ENCODE results near the gene CACNA2D3.

Gene CACNA2D3

GRCh38 chr3:54717506-54717905 is 595.2 kb downstream of the CACNA2D3 start:
- DNase-seq (ENCODE audit: low spot score) = no peak
- FAIRE-seq = peak; percentile 97

DNA sequence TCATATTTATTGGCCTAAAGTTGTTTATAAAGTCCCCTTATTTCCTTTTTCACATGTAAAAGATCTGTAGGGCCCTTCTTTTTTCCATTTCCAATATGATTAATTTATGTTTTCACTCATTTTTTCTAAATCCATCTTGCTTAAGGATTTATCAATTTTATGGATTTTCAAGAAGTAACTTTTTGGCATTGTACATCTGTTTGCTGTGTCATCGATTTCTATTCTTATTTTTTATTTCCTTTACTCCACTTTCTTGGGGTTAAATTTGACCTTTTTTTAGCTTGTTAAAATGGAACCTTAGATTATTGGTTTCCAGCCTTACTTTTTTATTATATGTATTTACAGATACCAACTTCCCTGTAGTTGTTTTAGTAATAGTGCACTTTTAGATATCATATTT is 597.6 kb downstream of the CACNA2D3 start:
- DNase-seq (ENCODE audit: low spot score) (no peak), FAIRE-seq (no peak)

DNA sequence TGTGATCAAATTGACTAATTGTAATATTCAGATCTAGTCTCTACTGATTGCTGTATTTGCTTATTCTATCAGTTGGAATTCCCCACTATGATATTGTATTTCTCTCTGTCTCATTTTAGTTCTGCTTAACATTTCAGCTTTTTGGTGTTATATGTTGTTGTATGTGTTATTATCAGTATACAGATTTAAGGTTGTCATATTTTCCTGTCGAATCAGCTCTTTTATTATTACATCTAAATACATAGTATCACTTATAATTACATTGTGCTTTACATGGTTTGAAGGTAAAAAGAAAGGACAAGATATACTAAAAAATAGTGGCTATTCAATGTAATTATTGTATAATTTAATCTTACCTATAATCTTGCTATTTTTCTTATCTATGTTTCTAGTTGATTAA is 598.3 kb downstream of the CACNA2D3 start:
- FAIRE-seq (no peak), DNase-seq (ENCODE audit: low spot score) (no peak)

DNA sequence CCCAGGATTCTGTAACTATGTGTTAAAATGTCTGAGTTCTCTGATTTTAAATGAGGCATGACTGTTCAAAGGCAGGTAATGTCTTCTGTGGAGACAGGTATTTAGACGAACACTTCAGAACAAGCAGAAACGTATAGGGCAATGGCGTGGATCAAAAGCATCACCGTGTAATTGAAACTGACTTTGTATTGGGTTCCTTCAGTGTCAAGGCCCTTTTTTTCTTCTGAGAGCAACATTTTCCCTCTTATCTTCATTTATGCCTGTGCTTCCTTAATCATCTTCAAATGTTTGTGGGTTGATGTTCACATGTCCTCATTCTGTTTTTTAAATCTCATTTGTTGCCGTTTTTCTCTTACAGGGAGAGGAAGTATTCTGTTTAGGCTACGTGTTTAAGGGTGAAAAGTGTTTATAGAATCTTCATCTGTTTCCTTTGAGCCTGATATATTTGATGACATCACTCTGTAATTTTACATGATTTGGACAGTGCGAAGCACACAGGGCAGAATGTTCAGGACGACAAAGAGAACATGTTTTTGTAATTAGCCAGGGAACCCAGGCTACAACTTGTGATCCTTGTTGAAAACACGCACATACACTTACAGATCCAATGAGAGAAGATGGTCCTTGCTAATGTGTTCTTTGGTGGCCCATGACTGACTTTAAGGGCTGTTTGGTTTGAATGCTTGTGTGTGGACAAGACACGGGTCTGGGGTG is 609.5 kb downstream of the CACNA2D3 start:
- FAIRE-seq = no peak
- DNase-seq (ENCODE audit: low spot score) = no peak

GRCh38 chr3:54733106-54734006 is 611.0 kb downstream of the CACNA2D3 start:
- FAIRE-seq (no peak), DNase-seq (ENCODE audit: low spot score) (no peak)

DNA sequence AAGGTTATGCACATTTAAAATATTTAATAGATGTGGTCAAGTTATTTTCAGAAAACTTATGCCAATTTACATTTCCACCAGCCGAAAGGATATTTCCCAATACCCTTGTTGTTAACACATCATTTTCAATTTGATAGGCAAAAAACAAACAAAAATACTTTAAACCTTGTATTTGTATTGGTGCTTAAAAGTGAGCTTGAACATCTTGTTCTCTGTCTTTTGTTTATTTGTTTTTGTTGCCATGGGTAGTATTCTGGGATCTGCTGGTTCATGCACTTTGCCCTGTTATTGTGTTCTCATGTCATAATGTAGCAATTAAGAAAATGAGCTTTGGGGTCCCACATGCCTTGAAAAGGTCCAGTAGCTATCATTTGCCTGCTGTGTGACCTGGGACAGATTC is 614.1 kb downstream of the CACNA2D3 start:
- no peak for DNase-seq (ENCODE audit: low spot score)
- no peak for FAIRE-seq

DNA sequence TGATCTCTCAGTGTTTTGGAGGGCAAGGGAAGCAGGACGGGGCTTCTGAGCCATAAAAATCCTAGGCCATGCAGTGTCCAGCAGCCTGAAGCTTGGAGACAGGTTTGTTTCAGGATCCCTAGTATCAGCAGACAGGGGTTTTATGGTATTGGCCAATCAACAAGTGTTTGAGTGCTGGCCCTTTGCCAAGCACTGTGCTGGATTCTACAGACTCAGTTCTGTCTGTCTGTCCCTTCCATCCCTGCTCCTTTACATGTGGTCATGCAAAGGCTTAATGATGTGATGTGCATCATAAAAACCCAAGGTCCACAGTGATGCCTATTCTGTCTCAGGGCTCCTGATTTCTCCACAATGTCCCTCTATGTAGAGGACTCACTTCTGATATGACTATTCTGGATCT is 621.4 kb downstream of the CACNA2D3 start:
- FAIRE-seq (no peak), DNase-seq (ENCODE audit: low spot score) (no peak)

DNA sequence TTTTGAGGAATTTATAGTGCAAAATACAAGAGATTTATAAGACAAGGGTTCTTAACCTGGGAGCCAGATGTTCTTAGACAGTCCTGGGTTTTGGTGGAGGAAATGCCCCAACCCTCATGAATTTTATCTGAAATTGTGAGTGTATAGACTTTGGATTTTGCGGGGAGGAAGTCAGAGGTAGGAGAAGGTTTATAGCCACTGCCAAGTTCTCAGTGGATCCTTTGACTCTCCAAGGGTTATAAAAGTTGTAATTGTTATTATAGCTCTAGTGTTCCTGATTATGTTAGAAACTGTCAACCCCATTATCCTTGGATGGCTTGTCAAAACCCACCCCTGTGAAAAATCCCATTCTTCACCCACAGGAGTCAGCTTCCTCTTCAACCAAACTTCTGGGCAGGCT is 621.9 kb downstream of the CACNA2D3 start:
- FAIRE-seq = no peak
- no peak for DNase-seq (ENCODE audit: low spot score)

GRCh38 chr3:54745843-54746242 is 623.5 kb downstream of the CACNA2D3 start:
- no peak for DNase-seq (ENCODE audit: low spot score)
- no peak for FAIRE-seq

- no peak for DNase-seq (ENCODE audit: low spot score)
- no peak for FAIRE-seq
Measured at GRCh38 chr3:54746722-54747121, 624.4 kb downstream of the CACNA2D3 start.

DNA sequence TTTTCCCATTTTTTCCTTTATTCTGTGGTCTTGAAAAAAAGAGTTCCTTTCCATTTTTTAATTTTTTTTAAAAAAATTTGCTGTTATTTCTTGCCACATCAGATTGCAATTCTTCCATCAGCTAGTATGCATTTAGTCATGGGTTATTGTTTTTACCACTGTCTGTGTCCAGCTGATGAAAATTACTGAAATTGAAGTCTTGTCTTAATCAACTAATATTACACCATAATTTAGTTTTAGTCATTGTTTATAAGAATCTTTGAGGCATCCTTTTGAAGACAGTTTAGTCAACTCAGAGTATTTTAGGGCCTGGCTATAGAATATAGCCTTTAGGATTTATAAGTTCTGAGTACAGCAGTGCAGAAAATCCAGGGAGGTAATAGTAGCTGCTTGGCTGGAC is 633.4 kb downstream of the CACNA2D3 start:
- FAIRE-seq = no peak
- no peak for DNase-seq (ENCODE audit: low spot score)

DNA sequence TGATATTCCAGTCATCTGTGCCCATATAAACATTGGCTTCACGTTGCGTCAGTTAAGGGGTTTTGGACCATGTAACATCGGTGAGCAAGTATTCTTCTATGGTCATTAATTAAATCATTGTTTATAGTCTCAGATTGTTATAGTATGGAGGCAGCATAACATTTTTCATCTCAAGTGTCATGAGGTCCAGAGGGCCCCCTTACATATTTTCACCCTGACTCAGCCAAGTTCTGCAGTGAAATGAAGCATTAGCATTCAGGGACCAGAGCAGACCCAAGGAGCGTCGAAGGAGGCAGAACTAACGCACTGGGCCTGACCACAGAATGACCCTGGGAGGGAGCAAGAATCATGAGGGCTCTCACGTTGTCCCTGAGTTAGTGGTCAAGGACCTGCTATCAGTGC is 634.0 kb downstream of the CACNA2D3 start:
- peak; percentile 59 for DNase-seq (ENCODE audit: low spot score)
- FAIRE-seq = no peak

DNA sequence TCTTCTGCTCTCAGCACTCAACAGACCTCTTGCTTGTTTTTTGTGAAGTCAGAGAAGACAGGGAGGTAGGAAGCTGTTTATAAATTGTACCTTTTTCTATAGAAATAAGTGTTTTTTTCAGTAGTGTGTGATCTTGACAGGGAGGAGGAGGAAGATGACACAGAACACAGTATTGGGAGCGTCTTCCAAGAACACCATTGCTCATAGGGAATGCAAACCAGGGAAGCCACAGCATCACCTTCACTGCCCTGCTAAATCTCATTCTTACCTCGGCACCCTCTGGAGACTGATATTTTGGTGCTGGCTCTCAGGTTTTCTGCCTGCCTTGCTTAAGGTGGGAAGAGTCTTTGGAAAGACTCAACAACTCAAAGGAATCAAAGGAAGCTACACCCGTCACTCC is 636.1 kb downstream of the CACNA2D3 start:
- no peak for DNase-seq (ENCODE audit: low spot score)
- no peak for FAIRE-seq

- DNase-seq (ENCODE audit: low spot score) (no peak), FAIRE-seq (no peak)
Measured at GRCh38 chr3:54759166-54759565, 636.8 kb downstream of the CACNA2D3 start.

- FAIRE-seq (no peak), DNase-seq (ENCODE audit: low spot score) (no peak)
Measured at GRCh38 chr3:54760201-54760600, 637.8 kb downstream of the CACNA2D3 start.

GRCh38 chr3:54761637-54762036 is 639.3 kb downstream of the CACNA2D3 start:
- FAIRE-seq = no peak

GRCh38 chr3:54764911-54765310 is 642.6 kb downstream of the CACNA2D3 start:
- no peak for FAIRE-seq
- DNase-seq (ENCODE audit: low spot score) = no peak

More at GRCh38 chr3:54761637-54762036, 639.3 kb downstream of the CACNA2D3 start:
- DNase-seq (ENCODE audit: low spot score) = no peak

- FAIRE-seq (no peak), DNase-seq (ENCODE audit: low spot score) (no peak)
Measured at GRCh38 chr3:54771050-54771449, 648.7 kb downstream of the CACNA2D3 start.

GRCh38 chr3:54772051-54772450 is 649.7 kb downstream of the CACNA2D3 start:
- DNase-seq (ENCODE audit: low spot score) (no peak), FAIRE-seq (no peak)

DNA sequence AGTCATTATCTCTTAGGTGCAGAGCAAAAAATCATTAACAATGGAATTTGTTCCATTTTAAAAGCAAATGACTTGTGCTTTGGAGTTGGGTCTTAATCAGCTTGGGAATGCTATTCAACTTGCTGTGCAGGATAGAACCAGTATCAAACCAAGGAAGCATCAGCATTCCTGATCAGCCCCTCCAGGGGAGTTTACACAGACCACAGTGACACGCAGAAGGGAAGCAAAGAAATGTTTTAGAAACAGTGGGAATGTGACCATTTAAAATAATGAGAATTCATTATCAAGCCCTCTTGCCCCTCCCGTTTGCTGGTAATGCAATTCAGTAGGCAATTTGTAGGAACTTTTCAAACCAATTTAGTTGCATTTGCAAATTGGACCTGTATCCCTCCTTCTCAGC is 650.4 kb downstream of the CACNA2D3 start:
- FAIRE-seq = no peak
- DNase-seq (ENCODE audit: low spot score) = no peak

DNA sequence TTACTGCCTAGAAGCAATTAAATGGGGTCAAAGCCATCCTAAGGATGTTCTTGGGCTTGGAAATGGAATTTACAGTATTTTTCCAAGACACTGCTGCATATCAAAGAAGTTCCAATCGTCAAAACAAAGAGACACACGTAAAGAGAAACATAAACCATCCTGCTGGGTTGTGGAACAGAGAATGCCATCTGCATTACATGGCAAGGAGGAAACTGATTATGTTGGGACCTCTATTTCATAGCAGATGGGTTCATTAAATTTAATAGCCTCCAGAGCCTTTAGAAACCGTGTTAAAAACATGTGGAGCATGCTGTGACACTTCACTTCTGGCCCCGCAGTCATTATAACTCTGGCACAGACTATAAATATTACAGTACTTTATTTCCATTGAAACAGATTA is 650.9 kb downstream of the CACNA2D3 start:
- no peak for FAIRE-seq

DNA sequence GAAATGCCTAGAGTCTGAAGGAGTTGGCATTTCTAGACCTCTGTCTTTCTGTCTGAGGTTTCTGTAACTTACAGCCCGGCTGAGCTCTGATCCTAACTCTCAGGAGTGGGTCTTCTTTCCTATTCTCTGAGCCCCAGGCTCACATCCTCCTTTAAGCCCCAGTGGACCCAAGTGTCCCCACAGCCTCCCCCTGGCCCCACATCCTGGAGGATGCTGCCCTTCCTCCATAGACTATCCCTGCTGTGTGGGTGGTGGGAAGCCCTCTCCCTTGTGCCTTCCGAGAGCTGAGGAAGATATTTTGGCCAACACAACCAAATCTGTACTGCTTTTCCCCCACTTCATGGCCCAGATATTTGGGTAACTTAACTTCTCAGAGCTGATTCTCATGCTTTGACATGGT is 654.2 kb downstream of the CACNA2D3 start:
- DNase-seq (ENCODE audit: low spot score) = no peak
- FAIRE-seq = no peak

More for the DNA sequence above, 650.9 kb downstream of the CACNA2D3 start:
- no peak for DNase-seq (ENCODE audit: low spot score)

DNA sequence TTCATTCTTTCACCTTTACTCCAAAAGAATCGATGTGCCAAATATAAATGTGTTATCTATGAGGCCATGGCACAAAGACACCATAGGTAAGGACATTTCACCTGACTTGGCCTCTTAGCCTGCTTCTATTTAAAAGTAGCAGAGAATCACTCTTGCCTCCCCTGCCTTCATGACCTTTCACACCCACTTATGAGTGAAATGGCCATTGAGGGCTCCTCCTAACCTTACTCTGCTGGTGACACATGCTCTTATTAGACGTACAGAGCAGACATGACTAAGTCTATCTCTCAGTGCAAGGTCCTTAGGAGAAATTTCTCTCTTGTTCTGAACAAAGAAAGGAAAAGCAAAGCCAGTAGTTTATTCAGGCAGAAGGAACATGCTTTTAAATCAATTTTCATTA is 654.8 kb downstream of the CACNA2D3 start:
- no peak for DNase-seq (ENCODE audit: low spot score)
- FAIRE-seq = no peak
